GM12878 (cell line): ENCODE measurements around the gene EMP1. TPM values are rescaled to one million over a fixed set of nuclear protein-coding genes. Genes with fewer than 3 reads are reported as not detected.

Source experiments
- BCLAF1 ChIP-seq: fragments of 450-650 bp; IDR thresholded peaks from 2 replicates; pipeline ENCODE4 v1.6.1; 2017; ENCODE audit warnings: antibody characterized with exemption, mild to moderate bottlenecking, moderate library complexity
- CBFB ChIP-seq: IDR thresholded peaks from 2 replicates; pipeline ENCODE4 v1.6.1; 2016; ENCODE audit warnings: antibody characterized with exemption, low read depth
- CEBPZ ChIP-seq: fragments of 150-350 bp; IDR thresholded peaks from 2 replicates; pipeline ENCODE4 v1.6.1; 2016; ENCODE audit warnings: low read depth, low read length
- CTCF ChIP-seq, 3 experiments: IDR thresholded peaks in 2 of 3; conservative IDR thresholded peaks in 1 of 3; 2 replicates each; pipeline ENCODE4 v1.5.1; 2011; ENCODE audit warnings: low read depth in 3 of 3, low read length in 3 of 3, mild to moderate bottlenecking in 3 of 3, control low read depth in 2 of 3, moderate library complexity in 2 of 3, inconsistent platforms in 1 of 3, mixed read lengths in 1 of 3; ENCODE audit not compliant: control insufficient read depth in 2 of 3, insufficient read depth in 1 of 3; ENCODE audit errors: extremely low read depth in 1 of 3
- ESRRA ChIP-seq: IDR thresholded peaks from 2 replicates; pipeline ENCODE4 v1.6.1; 2012; ENCODE audit warnings: mild to moderate bottlenecking, low read length, improper control_type of control experiment
- HDAC2 ChIP-seq: fragments of 200-600 bp; sonication (generic); IDR thresholded peaks from 2 replicates; pipeline ENCODE4 v1.6.1; 2017
- MYC ChIP-seq: IDR thresholded peaks from 2 replicates; pipeline ENCODE4 v1.6.1; 2011; ENCODE audit warnings: mild to moderate bottlenecking, low read length, moderate library complexity, inconsistent platforms; ENCODE audit not compliant: insufficient read depth, insufficient replicate concordance, insufficient read length, severe bottlenecking
- POLR2AphosphoS2 ChIP-seq: IDR thresholded peaks from 2 replicates; pipeline ENCODE4 v1.6.1; 2011; ENCODE audit warnings: low read depth, mild to moderate bottlenecking, low read length, improper control_type of control experiment, moderate library complexity
- SUPT20H ChIP-seq: IDR thresholded peaks from 2 replicates; pipeline ENCODE4 v1.6.1; 2011; ENCODE audit warnings: low read depth, mild to moderate bottlenecking, low read length, moderate library complexity, borderline replicate concordance; ENCODE audit not compliant: control insufficient read depth
- ZNF274 ChIP-seq: IDR thresholded peaks from one replicate; pipeline ENCODE4 v1.8.0; 2011; ENCODE audit not compliant: insufficient read length, insufficient read depth
- polyA plus RNA-seq, 11 experiments: library from polyadenylated mRNA; depleted of rRNA in 4 of 11; unstranded in 6 of 11; stranded (reverse) in 5 of 11; fragments of >200 nt; fragmentation: Nextera tagmentation in 4 of 11; fragmentation: Illumina TruSeq in 1 of 11; extraction: Ambion mirVana in 4 of 11; extraction: Trizol in 1 of 11; gene quantifications; 1 replicate in 1 of 11; 2 replicates in 10 of 11; pipeline versions ENCODE4 v1.2.1 to v1.2.3, GENCODE V29; 2011 to 2016; ENCODE audit warnings: inconsistent platforms in 2 of 11, missing spikeins in 2 of 11, low read depth in 1 of 11
- total RNA-seq, 4 experiments: library from RNA; depleted of rRNA in 3 of 4; stranded (reverse); fragments of >200 nt in 3 of 4; fragmentation: Illumina TruSeq in 1 of 4; extraction: Trizol in 1 of 4; gene quantifications; 2 replicates each; pipeline versions ENCODE4 v1.2.1 to v1.2.3, GENCODE V29; 2013 to 2021
- TF ChIP-seq, protein P1 (sequence below): fragments of 450-650 bp; IDR thresholded peaks from 2 replicates; pipeline ENCODE4 v1.6.1; 2018; ENCODE audit warnings: mild to moderate bottlenecking, low read depth, moderate library complexity; ENCODE audit not compliant: partially characterized antibody
- TF ChIP-seq, protein P2 (sequence below): fragments of 450-650 bp; IDR thresholded peaks from 2 replicates; pipeline ENCODE4 v1.6.1; 2017; ENCODE audit warnings: mild to moderate bottlenecking

The EMP1 gene
- total and polyA plus RNA-seq, 10 of the 15 experiments (the other 5 are each of a cell fraction or from before 2014, with no cell fraction given), result 0.09 to 0.90 (median 0.25) TPM; not detected in 1

DNA sequence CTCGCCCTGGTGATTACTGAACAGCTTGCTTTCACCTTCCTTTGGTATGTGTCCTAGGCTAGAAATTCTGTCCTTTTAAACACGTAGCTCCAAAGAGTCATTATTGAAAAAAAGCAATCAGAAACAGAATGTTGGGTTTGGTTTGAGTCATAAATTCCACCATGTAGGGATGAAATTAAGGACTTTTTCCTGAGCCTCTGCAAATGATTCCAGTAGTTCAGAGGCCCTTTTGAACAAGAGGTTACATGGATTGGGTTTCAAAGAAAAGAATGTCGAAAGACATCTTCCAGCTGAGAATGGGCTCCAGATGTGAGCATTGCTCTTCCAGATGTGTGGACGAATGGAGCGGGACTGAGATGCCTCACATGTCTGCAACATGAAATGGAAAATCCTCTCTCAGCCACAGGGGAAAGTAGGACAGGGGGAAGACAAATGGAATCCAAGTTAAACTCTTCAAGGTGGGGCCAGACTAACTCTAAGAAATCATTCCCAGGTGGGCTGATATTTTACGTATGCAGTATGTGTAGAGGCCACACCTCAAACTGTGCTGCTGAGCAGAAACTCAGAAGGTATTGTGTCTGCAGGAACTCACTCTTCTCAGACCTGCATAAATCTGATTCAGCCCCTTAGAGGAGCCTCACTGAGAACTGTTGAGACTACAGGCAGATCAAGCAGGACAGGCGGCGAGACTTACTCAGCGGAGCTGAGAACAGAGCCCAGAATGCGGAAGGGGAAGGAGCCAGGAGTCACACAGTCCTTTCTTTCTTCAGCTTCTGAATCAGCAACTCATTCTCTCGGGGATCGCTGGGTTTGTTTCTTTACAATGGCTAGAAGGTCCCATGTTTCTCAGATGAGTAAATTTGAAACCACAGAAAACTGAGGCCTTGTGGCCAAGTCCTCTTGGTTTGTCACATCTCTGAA lies 23.3 kb upstream of the EMP1 start (continued):
- TF ChIP-seq, protein P1, sequence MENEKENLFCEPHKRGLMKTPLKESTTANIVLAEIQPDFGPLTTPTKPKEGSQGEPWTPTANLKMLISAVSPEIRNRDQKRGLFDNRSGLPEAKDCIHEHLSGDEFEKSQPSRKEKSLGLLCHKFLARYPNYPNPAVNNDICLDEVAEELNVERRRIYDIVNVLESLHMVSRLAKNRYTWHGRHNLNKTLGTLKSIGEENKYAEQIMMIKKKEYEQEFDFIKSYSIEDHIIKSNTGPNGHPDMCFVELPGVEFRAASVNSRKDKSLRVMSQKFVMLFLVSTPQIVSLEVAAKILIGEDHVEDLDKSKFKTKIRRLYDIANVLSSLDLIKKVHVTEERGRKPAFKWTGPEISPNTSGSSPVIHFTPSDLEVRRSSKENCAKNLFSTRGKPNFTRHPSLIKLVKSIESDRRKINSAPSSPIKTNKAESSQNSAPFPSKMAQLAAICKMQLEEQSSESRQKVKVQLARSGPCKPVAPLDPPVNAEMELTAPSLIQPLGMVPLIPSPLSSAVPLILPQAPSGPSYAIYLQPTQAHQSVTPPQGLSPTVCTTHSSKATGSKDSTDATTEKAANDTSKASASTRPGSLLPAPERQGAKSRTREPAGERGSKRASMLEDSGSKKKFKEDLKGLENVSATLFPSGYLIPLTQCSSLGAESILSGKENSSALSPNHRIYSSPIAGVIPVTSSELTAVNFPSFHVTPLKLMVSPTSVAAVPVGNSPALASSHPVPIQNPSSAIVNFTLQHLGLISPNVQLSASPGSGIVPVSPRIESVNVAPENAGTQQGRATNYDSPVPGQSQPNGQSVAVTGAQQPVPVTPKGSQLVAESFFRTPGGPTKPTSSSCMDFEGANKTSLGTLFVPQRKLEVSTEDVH, result no peak
- TF ChIP-seq MYC (no peak), CEBPZ (no peak), CTCF (IDR thresholded peaks at IDR 0.05 in 2 of 3, conservative IDR thresholded peaks at IDR 0.05 in 1 of 3; ENCODE audit: control insufficient read depth in 2 of 3, extremely low read depth in 1 of 3, insufficient read depth in 1 of 3, low read depth in 3 of 3, low read length in 3 of 3) (no peak), ZNF274 (no peak), HDAC2 (no peak), ESRRA (no peak), CBFB (0 out of 2 replicates have a peak, but pooled peaks have one; percentile 28), BCLAF1 (no peak), POLR2AphosphoS2 (no peak), SUPT20H (no peak)
- TF ChIP-seq, protein P2, sequence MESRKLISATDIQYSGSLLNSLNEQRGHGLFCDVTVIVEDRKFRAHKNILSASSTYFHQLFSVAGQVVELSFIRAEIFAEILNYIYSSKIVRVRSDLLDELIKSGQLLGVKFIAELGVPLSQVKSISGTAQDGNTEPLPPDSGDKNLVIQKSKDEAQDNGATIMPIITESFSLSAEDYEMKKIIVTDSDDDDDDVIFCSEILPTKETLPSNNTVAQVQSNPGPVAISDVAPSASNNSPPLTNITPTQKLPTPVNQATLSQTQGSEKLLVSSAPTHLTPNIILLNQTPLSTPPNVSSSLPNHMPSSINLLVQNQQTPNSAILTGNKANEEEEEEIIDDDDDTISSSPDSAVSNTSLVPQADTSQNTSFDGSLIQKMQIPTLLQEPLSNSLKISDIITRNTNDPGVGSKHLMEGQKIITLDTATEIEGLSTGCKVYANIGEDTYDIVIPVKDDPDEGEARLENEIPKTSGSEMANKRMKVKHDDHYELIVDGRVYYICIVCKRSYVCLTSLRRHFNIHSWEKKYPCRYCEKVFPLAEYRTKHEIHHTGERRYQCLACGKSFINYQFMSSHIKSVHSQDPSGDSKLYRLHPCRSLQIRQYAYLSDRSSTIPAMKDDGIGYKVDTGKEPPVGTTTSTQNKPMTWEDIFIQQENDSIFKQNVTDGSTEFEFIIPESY, result no peak
